Large intestine (tissue), 3 donors: ENCODE results near the gene EPM2A. TPM values are rescaled to one million over a fixed set of nuclear protein-coding genes. Genes with fewer than 3 reads are reported as not detected.

Experiments used
- DNase-seq, 2 donors: peaks; one replicate each; pipeline versions ENCODE4 v3.0.0 to v3.0.0-alpha.2; 2013
- H3K27ac ChIP-seq: one replicate; pipeline ENCODE4 v1.5.1; 2013; ENCODE audit warnings: low read length
- H3K27me3 ChIP-seq: 2 replicates; pipeline ENCODE4 v1.6.1; 2013; ENCODE audit warnings: low read length; ENCODE audit not compliant: control insufficient read depth, insufficient read depth
- H3K36me3 ChIP-seq: 2 replicates; pipeline ENCODE4 v1.6.1; 2013; ENCODE audit warnings: low read length; ENCODE audit not compliant: control insufficient read depth, insufficient read depth
- H3K4me1 ChIP-seq: one replicate; pipeline ENCODE4 v1.6.1; 2013; ENCODE audit warnings: low read length; ENCODE audit not compliant: control insufficient read depth, insufficient read depth
- H3K4me3 ChIP-seq: one replicate; pipeline ENCODE4 v1.5.1; 2013; ENCODE audit warnings: low read length
- H3K9me3 ChIP-seq: one replicate; pipeline ENCODE4 v1.6.1; 2013; ENCODE audit warnings: mild to moderate bottlenecking, low read depth, low read length, moderate library complexity; ENCODE audit not compliant: control insufficient read depth
- WGBS: methylation state at CpG from one replicate; pipeline ENCODE4 v1.1.5; 2013; ENCODE audit warnings: low lambda C conversion rate; ENCODE audit not compliant: insufficient coverage; 5-methylcytosine and 5-hydroxymethylcytosine counted together
- polyA plus RNA-seq: library from polyadenylated mRNA; unstranded; fragments of 120-200 nt; gene quantifications from one replicate; pipeline ENCODE4 v1.2.1, GENCODE V29; 2013

EPM2A gene
- polyA plus RNA-seq, 1 donor: 7.0 TPM

DNA sequence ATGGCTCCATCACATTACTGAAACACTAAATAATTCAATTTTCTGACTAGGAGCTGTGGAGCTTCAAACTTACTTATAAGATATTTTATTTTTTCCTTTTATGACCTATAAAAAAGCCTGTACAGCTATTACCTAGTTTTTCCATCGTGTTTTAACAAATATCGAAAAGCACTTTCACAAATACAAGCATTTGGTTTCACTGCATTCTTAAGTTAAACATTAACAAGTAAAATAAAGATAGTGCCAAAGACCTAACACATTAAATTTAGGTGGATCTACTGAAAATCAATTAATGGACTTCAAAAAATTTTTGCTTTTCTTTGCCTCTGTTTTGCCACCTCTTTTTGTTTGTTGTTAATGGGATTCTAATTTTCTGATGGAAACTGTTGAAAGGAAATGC is 83.3 kb downstream of the EPM2A start:
- H3K27ac ChIP-seq: no peak overlapping the region
- no peaks in the 10 kb centered on the region for H3K4me1 ChIP-seq
- DNase-seq: no peak
- no peak overlapping the region for H3K4me3 ChIP-seq
- H3K9me3 ChIP-seq: no peaks in the 10 kb centered on the region
- 50% methylated on average over 2 of the region's 2 CpGs for WGBS
- H3K36me3 ChIP-seq: no peaks in the 10 kb centered on the region
- H3K27me3 ChIP-seq: no peaks in the 10 kb centered on the region

DNA sequence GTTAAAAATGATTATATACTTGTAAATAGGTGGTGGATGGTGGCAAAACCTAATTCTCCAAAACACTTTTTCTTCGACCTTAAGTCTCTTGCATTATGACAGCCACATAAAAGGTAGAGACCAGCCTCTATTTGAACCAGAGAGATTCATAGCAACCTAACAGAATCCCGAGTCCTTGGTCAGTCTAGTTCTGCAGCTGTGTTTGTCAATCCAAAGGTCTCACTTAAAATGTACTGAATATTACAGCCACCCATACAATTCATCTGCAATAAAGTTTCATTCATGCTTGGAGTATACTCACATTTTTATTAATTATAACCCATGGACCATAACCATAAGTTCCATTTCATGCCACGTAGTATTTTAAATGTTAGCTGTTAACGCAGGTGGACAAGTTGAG is 87.2 kb downstream of the EPM2A start:
- Histone ChIP-seq H3K27ac (no peak overlapping the region), H3K27me3 (no peaks in the 10 kb centered on the region), H3K4me1 (no peaks in the 10 kb centered on the region), H3K4me3 (no peak overlapping the region), H3K36me3 (no peaks in the 10 kb centered on the region), H3K9me3 (no peaks in the 10 kb centered on the region)
- no CpG with 5 or more reads among the region's 4 CpGs for WGBS
- peak in 1 of 2 donors; percentile 10 for DNase-seq

DNA sequence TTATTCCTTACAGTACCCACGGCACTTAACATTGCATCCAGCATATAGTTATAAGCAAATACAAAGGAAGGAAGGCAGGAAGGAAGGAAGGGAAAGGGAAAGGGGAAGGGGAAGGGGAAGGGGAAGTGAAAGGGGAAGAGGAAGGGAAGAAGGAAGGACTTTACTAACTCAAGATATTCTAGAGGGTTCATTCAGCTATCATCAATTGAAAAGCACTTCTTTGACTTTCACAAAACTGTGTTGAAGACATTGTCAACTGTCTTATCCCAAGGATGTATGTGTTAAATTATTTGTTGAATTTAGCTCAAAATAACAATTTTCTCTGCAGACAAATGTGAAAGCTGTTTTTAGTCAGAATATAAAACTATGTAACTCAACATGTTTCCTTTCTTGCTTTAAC is 87.7 kb downstream of the EPM2A start:
- Histone ChIP-seq H3K27ac (no peak overlapping the region), H3K27me3 (no peaks in the 10 kb centered on the region), H3K4me1 (no peaks in the 10 kb centered on the region), H3K9me3 (no peaks in the 10 kb centered on the region), H3K36me3 (no peaks in the 10 kb centered on the region), H3K4me3 (no peak overlapping the region)
- no peak for DNase-seq
- WGBS: 86% methylated on average over 1 of the region's 1 CpG

DNA sequence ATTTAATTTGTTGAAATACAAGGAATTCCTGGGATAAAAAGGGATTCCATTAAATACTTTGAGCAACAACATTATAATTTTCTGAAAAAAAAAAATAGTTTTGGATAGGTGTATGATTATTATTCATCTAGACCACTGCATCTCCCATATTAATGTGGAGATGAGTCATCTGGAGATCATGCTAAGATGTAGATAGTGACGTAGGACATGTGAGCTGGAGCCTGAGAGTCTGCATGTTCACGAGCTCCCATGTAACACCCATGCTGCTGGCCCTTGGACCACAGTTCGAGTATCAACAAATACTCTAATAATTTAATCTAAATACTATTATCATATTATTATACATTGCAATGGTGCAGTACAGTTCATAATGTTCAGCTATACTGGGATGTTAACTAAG is 91.6 kb downstream of the EPM2A start:
- DNase-seq: no peak
- Histone ChIP-seq H3K27me3 (no peaks in the 10 kb centered on the region), H3K36me3 (no peaks in the 10 kb centered on the region), H3K4me3 (no peak overlapping the region), H3K27ac (no peak overlapping the region), H3K9me3 (no peaks in the 10 kb centered on the region), H3K4me1 (no peaks in the 10 kb centered on the region)
- WGBS: no CpG with 5 or more reads among the region's 3 CpGs

DNA sequence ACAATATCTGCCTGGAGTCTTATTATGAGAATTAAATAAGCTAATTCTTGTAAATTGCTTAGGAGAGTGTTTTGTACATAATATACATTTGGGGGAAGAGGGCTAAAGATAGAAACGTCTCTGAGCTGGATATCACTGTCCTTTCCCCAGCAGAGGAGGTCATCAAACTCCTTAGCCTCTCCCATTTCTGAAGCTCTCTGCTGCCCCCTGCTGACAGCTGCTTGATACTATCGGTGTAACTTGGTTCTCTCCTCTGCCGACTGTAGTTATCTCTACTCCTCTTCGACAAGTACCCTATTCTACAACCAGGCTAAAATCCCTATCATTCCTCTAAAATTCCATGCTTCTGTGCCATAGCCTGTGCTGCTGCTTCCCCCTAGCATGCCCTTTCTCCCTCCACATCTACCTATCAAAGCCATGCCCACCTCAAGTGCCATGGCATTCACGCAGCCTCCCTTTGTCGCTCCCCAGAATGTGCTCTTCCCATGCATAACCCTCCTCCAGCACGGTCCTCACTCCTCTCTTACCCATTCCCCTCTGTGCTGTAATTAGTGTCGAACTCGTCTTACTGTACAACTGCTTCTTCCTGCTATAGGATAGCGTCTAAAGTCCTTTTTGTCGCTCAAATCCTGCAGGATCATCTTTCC is 101.2 kb downstream of the EPM2A start:
- H3K9me3 ChIP-seq: no peaks in the 10 kb centered on the region
- no peaks in the 10 kb centered on the region for H3K4me1 ChIP-seq
- H3K36me3 ChIP-seq: no peaks in the 10 kb centered on the region
- WGBS: 76% methylated on average over 5 of the region's 11 CpGs
- no peak overlapping the region for H3K4me3 ChIP-seq
- no peak overlapping the region for H3K27ac ChIP-seq
- peak; percentile 53 to 63 for DNase-seq
- no peaks in the 10 kb centered on the region for H3K27me3 ChIP-seq

DNA sequence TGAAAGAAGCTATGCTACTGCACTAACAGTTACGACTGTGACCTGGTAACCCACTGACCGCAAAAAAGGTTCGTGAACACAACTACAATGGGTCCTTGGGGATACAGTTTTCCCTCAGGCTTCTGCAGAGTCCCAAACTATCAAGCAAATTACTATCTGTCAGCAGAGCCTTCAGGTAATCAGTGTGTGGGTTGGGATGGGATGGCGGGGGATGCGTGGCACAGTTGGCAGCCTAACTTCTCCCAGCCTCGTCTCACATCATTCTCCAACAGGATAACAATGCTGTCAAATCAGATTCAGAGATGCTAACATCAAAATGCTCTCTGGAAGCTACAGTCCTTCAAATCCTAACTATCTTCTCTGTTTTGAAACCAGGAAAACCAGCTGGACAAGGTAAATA is 102.3 kb downstream of the EPM2A start:
- Histone ChIP-seq H3K4me3 (no peak overlapping the region), H3K4me1 (no peaks in the 10 kb centered on the region), H3K9me3 (no peaks in the 10 kb centered on the region), H3K27me3 (no peaks in the 10 kb centered on the region), H3K36me3 (no peaks in the 10 kb centered on the region), H3K27ac (no peak overlapping the region)
- DNase-seq: no peak
- WGBS: no CpG with 5 or more reads among the region's 6 CpGs

DNA sequence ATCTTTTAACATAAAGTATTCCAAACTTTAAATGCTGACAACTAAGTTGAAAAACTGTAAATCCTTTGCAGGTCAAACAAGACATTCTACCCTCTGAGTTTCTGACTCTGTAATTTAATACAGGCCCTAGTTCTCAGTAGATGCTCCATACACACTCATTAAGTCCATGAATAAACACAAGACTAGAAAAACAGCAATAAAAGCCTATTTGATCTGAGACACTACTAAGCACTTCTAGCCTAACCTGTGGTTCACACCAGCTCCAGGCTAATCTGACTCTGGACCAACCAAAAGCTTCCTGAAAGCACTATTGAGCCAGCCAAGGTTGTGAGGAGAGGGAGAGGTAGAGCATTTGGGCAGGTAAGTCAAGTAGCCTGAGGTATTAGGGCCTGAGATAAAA is 103.9 kb downstream of the EPM2A start:
- Histone ChIP-seq H3K4me3 (no peak overlapping the region), H3K9me3 (no peaks in the 10 kb centered on the region), H3K27me3 (no peaks in the 10 kb centered on the region), H3K27ac (no peak overlapping the region), H3K36me3 (peaks cover 2% of the 10 kb centered on the region), H3K4me1 (no peaks in the 10 kb centered on the region)
- no peak for DNase-seq

DNA sequence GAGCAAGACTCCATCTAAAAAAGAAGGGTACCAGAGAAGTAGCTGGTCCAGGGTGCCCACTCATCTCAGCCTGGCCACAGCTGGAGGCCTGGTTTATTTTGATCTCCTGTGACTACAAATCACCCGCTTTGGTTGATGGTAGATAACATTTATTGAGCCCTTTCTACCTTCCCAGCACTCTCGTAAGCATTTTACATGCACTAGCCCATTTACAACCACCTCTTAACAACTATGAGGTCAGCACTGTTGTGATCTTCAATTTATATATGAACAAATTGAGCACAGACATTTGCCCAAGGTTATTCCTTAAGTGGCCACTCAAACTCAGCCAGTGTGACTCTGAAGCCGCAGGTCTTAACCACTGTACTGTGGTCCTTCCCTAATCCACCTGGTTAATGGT is 104.7 kb downstream of the EPM2A start:
- no peaks in the 10 kb centered on the region for H3K9me3 ChIP-seq
- peaks cover 2% of the 10 kb centered on the region for H3K36me3 ChIP-seq
- H3K4me3 ChIP-seq: no peak overlapping the region
- H3K27ac ChIP-seq: no peak overlapping the region
- DNase-seq: no peak
- 100% methylated on average over 1 of the region's 3 CpGs for WGBS
- H3K4me1 ChIP-seq: no peaks in the 10 kb centered on the region
- H3K27me3 ChIP-seq: no peaks in the 10 kb centered on the region

DNA sequence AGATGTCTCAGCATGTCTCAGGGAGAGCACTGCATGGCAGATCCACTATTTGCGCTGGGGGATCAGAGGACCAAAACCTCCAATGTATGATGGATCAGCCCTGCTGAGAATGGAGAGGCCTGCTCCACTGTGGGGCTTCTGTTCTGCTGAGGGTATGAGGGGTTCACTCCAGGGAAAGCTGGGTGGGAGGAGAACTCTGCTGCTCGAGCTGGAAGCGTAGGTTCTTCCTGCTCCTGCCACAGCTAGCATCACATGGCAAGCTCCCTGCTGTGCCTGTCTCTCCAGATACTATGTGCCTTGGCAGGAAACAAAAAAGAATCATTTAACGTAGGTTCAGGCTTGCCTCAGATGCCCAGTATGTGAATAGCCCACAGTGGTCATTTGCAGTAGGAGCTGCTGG is 105.8 kb downstream of the EPM2A start:
- H3K36me3 ChIP-seq: peaks cover 2% of the 10 kb centered on the region
- DNase-seq: no peak
- no peaks in the 10 kb centered on the region for H3K27me3 ChIP-seq
- no CpG with 5 or more reads among the region's 4 CpGs for WGBS
- H3K9me3 ChIP-seq: no peaks in the 10 kb centered on the region
- H3K27ac ChIP-seq: no peak overlapping the region
- no peak overlapping the region for H3K4me3 ChIP-seq
- H3K4me1 ChIP-seq: no peaks in the 10 kb centered on the region

DNA sequence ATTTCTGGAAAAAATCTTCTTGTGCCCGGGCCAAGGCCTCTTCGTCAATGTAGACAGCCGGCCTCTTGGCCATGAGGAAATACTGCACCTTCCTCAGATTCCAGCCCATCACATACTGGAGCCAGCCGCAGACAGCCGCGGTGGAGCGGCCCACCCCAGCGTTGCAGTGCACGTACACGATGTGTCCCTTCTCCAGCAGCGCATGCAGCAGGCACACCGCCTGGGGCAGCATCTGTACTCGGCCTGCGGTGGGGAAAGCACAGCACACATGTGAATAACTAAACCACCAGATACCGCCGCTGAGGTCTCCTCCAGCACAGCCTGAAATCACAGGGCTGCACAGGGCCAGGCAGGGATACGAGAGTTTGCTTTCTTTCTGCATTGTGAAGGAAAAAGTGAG is 107.9 kb downstream of the EPM2A start:
- Histone ChIP-seq H3K4me1 (no peaks in the 10 kb centered on the region), H3K27me3 (no peaks in the 10 kb centered on the region), H3K27ac (no peak overlapping the region), H3K4me3 (no peak overlapping the region), H3K9me3 (no peaks in the 10 kb centered on the region), H3K36me3 (peaks cover 2% of the 10 kb centered on the region)
- no peak for DNase-seq
- no CpG with 5 or more reads among the region's 17 CpGs for WGBS

DNA sequence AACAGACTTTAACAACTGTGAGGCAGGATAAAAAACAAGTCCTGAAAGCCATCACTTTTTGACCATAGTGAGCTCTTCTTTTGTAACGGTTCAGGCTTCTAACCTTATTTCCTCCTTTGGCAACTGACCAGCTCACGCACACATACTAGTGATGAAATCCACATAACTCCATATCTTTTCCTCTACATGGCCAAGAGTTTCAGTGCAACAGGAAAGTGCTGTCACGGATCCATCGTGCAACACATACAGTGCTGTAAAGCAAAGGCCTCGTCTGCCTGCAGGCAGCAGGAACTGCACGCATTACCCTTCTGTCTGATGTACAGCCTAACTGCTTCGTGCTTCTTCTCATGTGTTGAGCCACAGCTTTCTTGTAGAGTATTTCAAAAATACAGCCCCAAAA is 108.5 kb downstream of the EPM2A start:
- no peak overlapping the region for H3K27ac ChIP-seq
- DNase-seq: no peak
- no peaks in the 10 kb centered on the region for H3K9me3 ChIP-seq
- 100% methylated on average over 1 of the region's 7 CpGs for WGBS
- H3K4me3 ChIP-seq: no peak overlapping the region
- H3K27me3 ChIP-seq: no peaks in the 10 kb centered on the region
- H3K36me3 ChIP-seq: peaks cover 2% of the 10 kb centered on the region
- no peaks in the 10 kb centered on the region for H3K4me1 ChIP-seq
